Stomach (tissue), 4 donors: ENCODE results near the gene MERTK.
A peak's percentile ranks its signal among the peaks of the same experiment; 100 is the strongest.

Source experiments
- CTCF ChIP-seq, 7 experiments: fragments of 450-650 bp in 4 of 7; fragments of 200-600 bp in 3 of 7; sonication (generic) in 3 of 7; IDR thresholded peaks; one replicate each; pipeline ENCODE4 v1.5.1; 2016 to 2019; ENCODE audit warnings: antibody characterized with exemption in 7 of 7, control low read depth in 2 of 7, mild to moderate bottlenecking in 1 of 7
- EP300 ChIP-seq: sonication (generic); formaldehyde crosslinking; IDR thresholded peaks from one replicate; pipeline ENCODE4 v1.6.1; 2017; ENCODE audit warnings: antibody characterized with exemption
- POLR2A ChIP-seq, 4 donors: fragments of 450-650 bp; IDR thresholded peaks; one replicate each; pipeline ENCODE4 v1.6.1; 2016; ENCODE audit warnings: antibody characterized with exemption in 4 of 4, control low read depth in 2 of 4, mild to moderate bottlenecking in 1 of 4, moderate library complexity in 1 of 4
- POLR2AphosphoS5 ChIP-seq, 3 donors: sonication (generic); formaldehyde crosslinking; IDR thresholded peaks; one replicate each; pipeline ENCODE4 v1.6.1; 2016; ENCODE audit warnings: antibody characterized with exemption in 3 of 3

- TF ChIP-seq POLR2A (IDR thresholded peaks at IDR 0.05) (no peak), CTCF (IDR thresholded peaks at IDR 0.05) (no peak), POLR2AphosphoS5 (IDR thresholded peaks at IDR 0.05) (peak in 1 of 3 donors; percentile 30), EP300 (no peak)
These were observed 12.3 kb downstream of the MERTK start for GRCh38 chr2:111910609-111911277.
